Thyroid gland (tissue), 4 donors: ENCODE measurements around the gene THBS1. TPM values are rescaled to one million over a fixed set of nuclear protein-coding genes. Genes with fewer than 3 reads are reported as not detected.

Source experiments
- DNase-seq, 2 donors: peaks; one replicate each; pipeline ENCODE4 v3.0.0-alpha.2; 2019
- H3K27ac ChIP-seq, 3 donors: fragments of 200-600 bp; sonication (generic); 1 replicate in 2 of 3; 2 replicates in 1 of 3; pipeline ENCODE4 v1.5.1; 2016 to 2019; ENCODE audit warnings: mild to moderate bottlenecking in 1 of 3, moderate library complexity in 1 of 3
- H3K27me3 ChIP-seq: fragments of 200-600 bp; sonication (generic); one replicate; pipeline ENCODE4 v1.5.1; 2019
- H3K36me3 ChIP-seq, 2 donors: fragments of 200-600 bp; sonication (generic); one replicate each; pipeline ENCODE4 v1.5.1; 2016 to 2019
- H3K4me1 ChIP-seq, 2 donors: fragments of 200-600 bp; sonication (generic); one replicate each; pipeline ENCODE4 v1.5.1; 2017 to 2019
- H3K4me3 ChIP-seq, 3 donors: fragments of 200-600 bp; sonication (generic); replicated peaks in 1 of 3; 1 replicate in 2 of 3; 2 replicates in 1 of 3; pipeline ENCODE4 v1.5.1; 2016; ENCODE audit warnings: mild to moderate bottlenecking in 1 of 3
- H3K9me3 ChIP-seq: fragments of 200-600 bp; sonication (generic); one replicate; pipeline ENCODE4 v1.5.1; 2017
- POLR2A ChIP-seq, 2 donors: fragments of 450-650 bp; IDR thresholded peaks; one replicate each; pipeline ENCODE4 v1.6.1; 2017; ENCODE audit warnings: antibody characterized with exemption in 2 of 2, mild to moderate bottlenecking in 2 of 2, moderate library complexity in 1 of 2
- WGBS, 2 donors: methylation state at CpG; one replicate each; pipeline ENCODE4 v1.1.5; 2017; 5-methylcytosine and 5-hydroxymethylcytosine counted together
- intact Hi-C: fragments of 100-400 bp; cut with DNase I; formaldehyde crosslinking; loops from one replicate; pipeline ENCODE4 v1.15.1; 2023
- total RNA-seq, 4 donors: library from RNA; depleted of rRNA; stranded (reverse); fragments of >200 nt; gene quantifications; one replicate each; pipeline ENCODE4 v1.2.3, GENCODE V29; 2016
- TF ChIP-seq, protein P1 (sequence below), 6 experiments: fragments of 200-600 bp in 3 of 6; fragments of 450-650 bp in 3 of 6; sonication (generic) in 3 of 6; IDR thresholded peaks; one replicate each; pipeline ENCODE4 v1.5.1; 2016 to 2019; ENCODE audit warnings: antibody characterized with exemption in 6 of 6, mild to moderate bottlenecking in 2 of 6, inconsistent platforms in 1 of 6, moderate library complexity in 1 of 6

The THBS1 gene
- total RNA-seq, 4 donors from 2014 or later, result 15.3 to 155 (median 57.8) TPM

DNA sequence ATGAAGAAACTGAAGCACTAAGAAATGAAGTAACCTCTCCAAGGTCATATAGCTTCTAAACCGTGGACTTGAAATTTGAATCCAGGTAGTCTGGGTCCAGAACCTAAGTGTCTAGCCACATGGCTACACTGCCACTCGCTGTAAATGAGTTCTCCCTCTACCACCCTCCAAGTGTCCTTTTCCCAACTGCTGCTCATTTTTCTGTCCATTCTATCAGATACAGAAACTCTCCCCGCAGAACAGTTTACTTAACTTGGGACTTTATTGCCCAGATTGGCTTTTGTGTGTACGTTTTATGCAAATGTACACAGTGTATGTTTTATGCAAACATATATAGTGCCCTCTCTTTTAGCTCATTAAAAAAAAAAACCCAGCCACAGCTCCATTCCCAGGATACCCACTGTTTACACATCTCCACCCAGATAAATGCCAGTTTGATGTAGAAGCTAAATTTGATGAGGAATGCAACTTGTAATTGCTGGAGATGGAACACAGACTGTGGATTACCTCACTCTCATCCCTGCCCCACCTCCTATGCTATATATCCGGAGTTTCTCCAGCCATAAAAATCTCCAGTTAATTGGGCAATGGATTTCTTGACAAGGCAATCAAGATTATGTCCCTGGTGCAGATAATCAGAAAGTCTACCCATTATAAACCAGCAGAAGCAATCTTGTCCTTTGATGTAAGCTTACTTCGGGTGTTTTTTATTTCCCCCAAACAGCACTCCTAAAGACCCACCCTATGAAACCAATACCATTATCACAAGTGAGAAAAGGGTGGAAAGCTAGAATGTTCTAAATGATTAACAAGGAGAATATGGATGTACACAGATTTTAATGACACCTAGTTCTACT lies 42.0 kb downstream of the THBS1 start:
- Histone ChIP-seq H3K27ac (no peak overlapping the region), H3K4me1 (peaks cover 0 to 9% of the 10 kb centered on the region in 2 donors)

DNA sequence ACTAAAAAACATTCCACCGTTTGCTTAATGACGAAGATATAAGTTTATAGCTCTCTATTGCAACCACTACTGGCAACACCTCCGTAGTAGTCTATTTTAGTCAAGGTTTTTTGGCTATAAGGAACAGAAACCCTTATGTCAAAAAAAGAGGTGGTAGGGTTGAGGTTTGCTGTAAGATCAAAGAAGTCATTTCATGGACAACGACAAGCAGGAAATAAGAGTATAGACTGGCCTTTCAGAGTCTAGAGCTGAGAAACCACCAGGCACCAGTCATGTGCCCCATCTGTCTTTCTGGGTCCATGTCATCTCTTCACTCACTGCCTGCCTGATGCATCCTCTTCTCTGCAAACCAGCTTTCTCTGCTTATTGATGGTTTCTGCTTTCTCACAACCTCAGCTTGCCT lies 42.7 kb downstream of the THBS1 start:
- WGBS, 2 donors, result 86 to 89% methylated on average over 4 of the region's 4 CpGs
- H3K27ac ChIP-seq, result no peak overlapping the region

More for the DNA sequence above, 42.0 kb downstream of the THBS1 start:
- intact Hi-C loops, result no loop called here
- no peak for TF ChIP-seq POLR2A (IDR thresholded peaks at IDR 0.05)
- TF ChIP-seq, protein P1, sequence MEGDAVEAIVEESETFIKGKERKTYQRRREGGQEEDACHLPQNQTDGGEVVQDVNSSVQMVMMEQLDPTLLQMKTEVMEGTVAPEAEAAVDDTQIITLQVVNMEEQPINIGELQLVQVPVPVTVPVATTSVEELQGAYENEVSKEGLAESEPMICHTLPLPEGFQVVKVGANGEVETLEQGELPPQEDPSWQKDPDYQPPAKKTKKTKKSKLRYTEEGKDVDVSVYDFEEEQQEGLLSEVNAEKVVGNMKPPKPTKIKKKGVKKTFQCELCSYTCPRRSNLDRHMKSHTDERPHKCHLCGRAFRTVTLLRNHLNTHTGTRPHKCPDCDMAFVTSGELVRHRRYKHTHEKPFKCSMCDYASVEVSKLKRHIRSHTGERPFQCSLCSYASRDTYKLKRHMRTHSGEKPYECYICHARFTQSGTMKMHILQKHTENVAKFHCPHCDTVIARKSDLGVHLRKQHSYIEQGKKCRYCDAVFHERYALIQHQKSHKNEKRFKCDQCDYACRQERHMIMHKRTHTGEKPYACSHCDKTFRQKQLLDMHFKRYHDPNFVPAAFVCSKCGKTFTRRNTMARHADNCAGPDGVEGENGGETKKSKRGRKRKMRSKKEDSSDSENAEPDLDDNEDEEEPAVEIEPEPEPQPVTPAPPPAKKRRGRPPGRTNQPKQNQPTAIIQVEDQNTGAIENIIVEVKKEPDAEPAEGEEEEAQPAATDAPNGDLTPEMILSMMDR (IDR thresholded peaks at IDR 0.05), result no peak
- Histone ChIP-seq H3K4me3 (no peak overlapping the region), H3K9me3 (no peaks in the 10 kb centered on the region), H3K27me3 (no peaks in the 10 kb centered on the region), H3K36me3 (no peaks in the 10 kb centered on the region)
- 87 to 90% methylated on average over 6 of the region's 6 CpGs for WGBS, 2 donors
- DNase-seq, result no peak

DNA sequence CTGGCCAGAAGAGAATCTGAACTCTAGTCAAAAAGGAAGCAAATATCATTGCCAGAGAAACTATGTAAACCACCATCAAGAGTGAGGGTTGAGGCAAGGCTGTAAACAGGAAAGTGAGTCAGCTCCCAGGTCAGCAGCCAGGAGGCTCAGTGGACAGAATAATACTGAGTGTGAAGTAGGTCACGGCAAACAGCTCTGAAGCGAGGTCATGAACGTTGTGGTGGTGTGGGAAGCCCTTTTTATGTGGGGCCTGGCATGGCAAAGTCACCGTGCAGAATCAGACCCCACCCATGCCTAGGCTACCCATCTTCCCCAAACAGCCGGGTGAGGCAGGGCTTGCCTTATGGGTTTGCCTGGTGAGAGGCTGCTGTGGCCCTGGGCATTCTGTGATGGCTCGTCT lies 43.9 kb downstream of the THBS1 start:
- WGBS, 2 donors, result 72 to 75% methylated on average over 6 of the region's 6 CpGs
- peak; percentile 16 to 21 for DNase-seq
- TF ChIP-seq POLR2A (IDR thresholded peaks at IDR 0.05), result no peak
- TF ChIP-seq, protein P1 (IDR thresholded peaks at IDR 0.05), result no peak
- intact Hi-C loops, result no loop called here
- Histone ChIP-seq H3K27ac (peak overlapping the region in 2 of 3 donors; percentile 49 to 67), H3K27me3 (no peaks in the 10 kb centered on the region), H3K36me3 (no peaks in the 10 kb centered on the region), H3K9me3 (no peaks in the 10 kb centered on the region), H3K4me3 (no peak overlapping the region), H3K4me1 (peaks cover 0 to 9% of the 10 kb centered on the region in 2 donors)

More for the DNA sequence above, 42.7 kb downstream of the THBS1 start:
- Histone ChIP-seq H3K36me3 (no peaks in the 10 kb centered on the region), H3K9me3 (no peaks in the 10 kb centered on the region), H3K4me3 (no peak overlapping the region), H3K27me3 (no peaks in the 10 kb centered on the region), H3K4me1 (peaks cover 0 to 9% of the 10 kb centered on the region in 2 donors)
- TF ChIP-seq, protein P1 (IDR thresholded peaks at IDR 0.05), result no peak
- TF ChIP-seq POLR2A (IDR thresholded peaks at IDR 0.05), result no peak
- no peak for DNase-seq
- intact Hi-C loops, result no loop called here

DNA sequence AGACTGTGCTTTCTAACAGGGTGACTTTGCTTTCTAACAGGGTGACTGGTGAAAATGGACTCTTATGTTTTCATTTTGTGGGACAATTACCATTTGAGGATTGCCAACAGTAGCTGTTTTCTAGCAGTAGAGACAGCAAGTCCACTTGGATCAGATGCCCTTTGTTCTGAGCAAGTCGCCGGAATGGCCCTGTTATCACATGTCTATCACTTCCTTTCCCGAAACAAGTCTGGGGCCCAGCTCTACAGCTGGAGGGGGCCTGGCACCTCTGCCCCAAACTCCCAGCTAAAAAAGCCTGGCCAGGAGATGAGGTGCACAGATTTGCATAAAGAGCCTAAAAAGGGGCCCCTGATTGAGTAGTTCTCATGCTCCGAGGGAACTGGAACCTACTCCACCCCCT lies 44.6 kb downstream of the THBS1 start:
- peak overlapping the region in 2 of 3 donors; percentile 45 to 67 for H3K27ac ChIP-seq
- TF ChIP-seq POLR2A (IDR thresholded peaks at IDR 0.05), result no peak
- TF ChIP-seq, protein P1 (IDR thresholded peaks at IDR 0.05), result no peak
- H3K36me3 ChIP-seq, result no peaks in the 10 kb centered on the region
- WGBS, 2 donors, result 76 to 90% methylated on average over 4 of the region's 4 CpGs
- no peaks in the 10 kb centered on the region for H3K27me3 ChIP-seq
- intact Hi-C loops, result no loop called here
- H3K4me3 ChIP-seq, result no peak overlapping the region
- peaks cover 0 to 9% of the 10 kb centered on the region in 2 donors for H3K4me1 ChIP-seq
- DNase-seq, result no peak
- no peaks in the 10 kb centered on the region for H3K9me3 ChIP-seq

DNA sequence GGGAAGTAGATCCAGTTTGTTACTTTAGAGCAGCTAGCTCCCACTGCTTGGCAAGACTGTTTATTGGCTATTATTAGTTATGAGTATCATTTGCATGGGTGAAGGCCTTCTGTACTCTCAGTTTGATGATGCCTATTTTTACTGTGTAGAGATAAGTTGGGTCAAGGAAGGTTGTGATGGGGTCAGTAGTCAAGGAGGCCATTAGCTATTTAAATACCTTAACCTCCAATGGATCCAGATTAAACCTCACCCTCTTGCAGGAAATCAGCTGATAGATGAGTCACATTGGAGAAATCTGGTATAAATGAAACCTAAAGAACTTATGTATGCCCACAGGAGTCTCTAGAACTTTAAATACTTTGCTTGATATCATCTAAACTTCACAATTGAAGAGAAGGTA lies 45.0 kb downstream of the THBS1 start:
- no peak for DNase-seq
- Histone ChIP-seq H3K36me3 (no peaks in the 10 kb centered on the region), H3K27ac (no peak overlapping the region), H3K4me1 (peaks cover 0 to 9% of the 10 kb centered on the region in 2 donors), H3K27me3 (no peaks in the 10 kb centered on the region), H3K4me3 (no peak overlapping the region), H3K9me3 (no peaks in the 10 kb centered on the region)
- intact Hi-C loops, result no loop called here
- TF ChIP-seq, protein P1 (IDR thresholded peaks at IDR 0.05), result no peak
- no peak for TF ChIP-seq POLR2A (IDR thresholded peaks at IDR 0.05)
